Heart left ventricle (tissue), 13 donors: ENCODE data around the gene LILRA2.

Source experiments
- CTCF ChIP-seq, 12 donors: fragments of 200-600 bp; sonication (generic) in 4 of 12; IDR thresholded peaks; one replicate each; pipeline versions ENCODE4 v1.5.0 to v1.8.0; 2018 to 2022; ENCODE audit warnings: antibody characterized with exemption in 12 of 12, mild to moderate bottlenecking in 5 of 12
- POLR2A ChIP-seq, 2 donors: fragments of 450-650 bp; IDR thresholded peaks; one replicate each; pipeline ENCODE4 v1.6.1; 2017; ENCODE audit warnings: antibody characterized with exemption in 2 of 2, mild to moderate bottlenecking in 2 of 2, moderate library complexity in 2 of 2
- donor health status: ischemic (EF 13 %, LVEDD 7.1; RV severe dilation, severe dysfunction).
- donor health status: DM: no; HTN: yes; CAD: no.
- donor health status: DM: no; HTN: no; CAD: no.
- donor health status: ischemic (EF 25% LVEDD 6.9; RV normal size, moderate dysfunction).
- donor health status: ischemic (EF 25% LVEDD 5.7; RV mildly dilated, moderate dysfunction).
- donor health status: ischemic (EF 35%, LVEDD 5.7; RV mildly dilated, moderate dysfunction).
- donor health status: nonischemic (EF 11% LVEDD 7.7; RV severe dilation, severe dysfunction).
- donor health status: DM: yes; HTN: yes; CAD: no.
- donor health status: PGD.
- donor health status: ischemic (EF 29% LVEDD 5.4; RV normal size, mild dysfunction).
- donor health status: nonischemic (EF 23%, LVEDD 6.1; RV moderate dilation, normal function).

- TF ChIP-seq CTCF (IDR thresholded peaks at IDR 0.05) (no peak), POLR2A (IDR thresholded peaks at IDR 0.05) (no peak)
These were observed 24.4 kb upstream of the LILRA2 start for GRCh38 chr19:54549224-54549623.
